HG03342 (cell line): ENCODE data around the gene PHF19.

ENCODE experiments used
- ATAC-seq: cut with Tn5 transposase; IDR thresholded peaks from one replicate; pipeline ENCODE4 v1.9.1; 2021; ENCODE audit warnings: mild to moderate bottlenecking, moderate library complexity; ENCODE audit not compliant: unreplicated experiment

The PHF19 gene

GRCh38 chr9:120876842-120877240 lies at the start of gene PHF19:
Gene PHF19, minus strand, starts transcription at chr9:120877188. Its CDS starts 2,447 bp downstream, at chr9:120874741.
- peak; percentile 9 for ATAC-seq

GRCh38 chr9:120926397-120926928 lies 49.5 kb upstream of the PHF19 start, which contains the start of gene TRAF1:
Gene TRAF1, minus strand, starts transcription at chr9:120926796. Its CDS starts 721 bp downstream, at chr9:120926075.
- ATAC-seq: peak; percentile 25

- ATAC-seq: peak; percentile 43
Measured at GRCh38 chr9:120925535-120926396, 48.8 kb upstream of the PHF19 start.

- no peak for ATAC-seq
Measured at GRCh38 chr9:120924698-120925534, 47.9 kb upstream of the PHF19 start.

GRCh38 chr9:120923620-120924328 lies 46.8 kb upstream of the PHF19 start:
- ATAC-seq: no peak

- ATAC-seq: no peak
Measured at GRCh38 chr9:120922404-120923195, 45.6 kb upstream of the PHF19 start.

- no peak for ATAC-seq
Measured at GRCh38 chr9:120921661-120922181, 44.7 kb upstream of the PHF19 start.

- no peak for ATAC-seq
Measured at GRCh38 chr9:120920806-120921178, 43.8 kb upstream of the PHF19 start.

GRCh38 chr9:120919843-120920805 lies 43.1 kb upstream of the PHF19 start:
- no peak for ATAC-seq

- no peak for ATAC-seq
Measured at GRCh38 chr9:120918931-120919842, 42.2 kb upstream of the PHF19 start.

- no peak for ATAC-seq
Measured at GRCh38 chr9:120917929-120918762, 41.2 kb upstream of the PHF19 start.

- no peak for ATAC-seq
Measured at GRCh38 chr9:120916991-120917880, 40.2 kb upstream of the PHF19 start.

- ATAC-seq: no peak
Measured at GRCh38 chr9:120916588-120916987, 39.6 kb upstream of the PHF19 start.

GRCh38 chr9:120915854-120916470 lies 39.0 kb upstream of the PHF19 start:
- ATAC-seq: no peak

- ATAC-seq: no peak
Measured at GRCh38 chr9:120914953-120915352, 38.0 kb upstream of the PHF19 start.
